ENCODE measurements around the gene TBC1D23. TPM values are rescaled to one million over a fixed set of nuclear protein-coding genes. Genes with fewer than 3 reads are reported as not detected.

The TBC1D23 gene
- polyA plus RNA-seq, 1 of the 3 experiments (the other 2 are of a cell fraction), result 6.7 TPM

- Histone ChIP-seq H3K4me3 (ENCODE audit: low read depth in 2 of 2, low read length in 1 of 2) (no peak overlapping the region), H3K27ac (ENCODE audit: low read depth in 2 of 2, low read length in 1 of 2) (no peak overlapping the region), H3K9ac (no peak overlapping the region), H3K4me1 (ENCODE audit: control insufficient read depth in 1 of 2, insufficient read depth in 2 of 2, low read depth in 1 of 2, low read length in 1 of 2) (peaks cover 0 to 2% of the 10 kb centered on the region in 2 experiments; a peak in 1 of 4 replicates), H3K4me2 (no peak overlapping the region), H3K27me3 (ENCODE audit: insufficient read depth) (no peaks in the 10 kb centered on the region), H3K9me3 (no peaks in the 10 kb centered on the region), H3F3A (replicated peaks; ENCODE audit: insufficient read depth) (peaks cover 17% of the 10 kb centered on the region), H4K20me1 (ENCODE audit: insufficient read depth) (no peaks in the 10 kb centered on the region), H3K9me2 (no peaks in the 10 kb centered on the region), H2AFZ (ENCODE audit: low read depth) (no peak overlapping the region), H3K79me2 (ENCODE audit: insufficient read depth) (no peaks in the 10 kb centered on the region; the same call in 1 of the 2 replicates), H3K36me3 (replicated peaks in 1 of 2; ENCODE audit: control insufficient read depth in 1 of 2, insufficient read depth in 2 of 2, low read length in 1 of 2) (peaks cover 25 to 54% of the 10 kb centered on the region in 2 experiments)
- no peak for DNase-seq
- WGBS (ENCODE audit: low lambda C conversion rate), result 97% methylated on average over 2 of the region's 2 CpGs
- TF ChIP-seq EZH2phosphoT487 (IDR thresholded peaks at IDR 0.05; ENCODE audit: borderline replicate concordance, low read depth), result no peak
- TF ChIP-seq PBX3 (IDR thresholded peaks at IDR 0.05), result no peak
- TF ChIP-seq USF2 (IDR thresholded peaks at IDR 0.05; ENCODE audit: borderline replicate concordance, low read depth, low read length), result no peak
- no peak for TF ChIP-seq RAD21 (IDR thresholded peaks at IDR 0.05; ENCODE audit: low read length)
- no peak for TF ChIP-seq MAX (IDR thresholded peaks at IDR 0.05; ENCODE audit: low read depth)
- TF ChIP-seq USF1 (IDR thresholded peaks at IDR 0.05; ENCODE audit: borderline replicate concordance, low read depth), result no peak
- ChIA-PET CTCF (interaction anchor here (1.0 to 2.3 kb wide), 3 partner anchors 12 to 272 kb away, joined by 3 to 14 read pairs (median 8); no protein-coding TSS in a partner anchor), POLR2A (no interaction called here)
Measured at GRCh38 chr3:100317912-100318311, 57.1 kb downstream of the TBC1D23 start.

GRCh38 chr3:100319951-100320350 lies 59.2 kb downstream of the TBC1D23 start:
- ChIA-PET POLR2A (no interaction called here), CTCF (no interaction called here)
- 95% methylated on average over 2 of the region's 2 CpGs for WGBS (ENCODE audit: low lambda C conversion rate)
- no peaks in the 10 kb centered on the region for H3K27me3 ChIP-seq (ENCODE audit: insufficient read depth)
- H3K9me2 ChIP-seq, result no peaks in the 10 kb centered on the region
- no peak overlapping the region for H2AFZ ChIP-seq (ENCODE audit: low read depth)
- H3K9ac ChIP-seq, result no peak overlapping the region
- H3K79me2 ChIP-seq (ENCODE audit: insufficient read depth), result no peaks in the 10 kb centered on the region; the same call in 1 of the 2 replicates
- no peak overlapping the region for H3K27ac ChIP-seq (ENCODE audit: low read depth in 2 of 2, low read length in 1 of 2)
- H3K36me3 ChIP-seq (replicated peaks in 1 of 2; ENCODE audit: control insufficient read depth in 1 of 2, insufficient read depth in 2 of 2, low read length in 1 of 2), result peaks cover 36 to 49% of the 10 kb centered on the region in 2 experiments
- H4K20me1 ChIP-seq (ENCODE audit: insufficient read depth), result no peaks in the 10 kb centered on the region
- TF ChIP-seq ZBTB33 (IDR thresholded peaks at IDR 0.05; ENCODE audit: borderline replicate concordance, low read depth), result no peak
- no peak for TF ChIP-seq CHD2 (IDR thresholded peaks at IDR 0.05; ENCODE audit: low read length, partially characterized antibody)
- H3K9me3 ChIP-seq, result no peaks in the 10 kb centered on the region
- no peak for DNase-seq
- H3F3A ChIP-seq (replicated peaks; ENCODE audit: insufficient read depth), result peaks cover 17% of the 10 kb centered on the region
- no peak overlapping the region for H3K4me3 ChIP-seq (ENCODE audit: low read depth in 2 of 2, low read length in 1 of 2)
- H3K4me1 ChIP-seq (ENCODE audit: control insufficient read depth in 1 of 2, insufficient read depth in 2 of 2, low read depth in 1 of 2, low read length in 1 of 2), result peaks cover 0 to 2% of the 10 kb centered on the region in 2 experiments; a peak in 1 of 4 replicates
- H3K4me2 ChIP-seq, result no peak overlapping the region
